ENCODE data around the gene MFAP3.

The MFAP3 gene

DNA sequence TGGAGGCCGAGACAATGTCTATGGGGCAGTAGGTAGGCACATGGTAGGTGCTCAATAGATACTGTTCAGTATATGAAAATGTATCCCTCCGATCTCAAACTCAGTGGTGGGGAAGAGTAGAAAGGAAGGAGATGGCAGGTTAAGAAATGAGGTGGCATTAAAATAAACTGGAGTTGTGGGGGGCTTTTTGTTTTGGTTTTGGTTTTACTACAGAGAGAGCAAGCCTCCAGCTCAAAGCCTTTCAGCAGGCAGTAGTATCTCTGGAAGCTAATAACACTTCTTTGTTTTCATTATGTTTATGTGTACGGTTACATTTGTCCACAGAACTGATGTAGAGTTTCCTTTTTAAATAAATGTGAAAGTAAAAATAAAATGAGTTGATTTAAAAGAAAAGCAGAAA, 8.6 kb downstream of the MFAP3 start:
- Histone ChIP-seq H3K36me3 (ENCODE audit: insufficient read depth) (no peaks in the 10 kb centered on the region), H3K4me1 (ENCODE audit: low read depth, poor library complexity, severe bottlenecking) (no peaks in the 10 kb centered on the region), H2AFZ (ENCODE audit: low read depth) (no peak overlapping the region), H3K79me2 (ENCODE audit: insufficient read depth, low read depth) (no peaks in the 10 kb centered on the region), H3K9ac (no peak overlapping the region), H4K20me1 (ENCODE audit: insufficient read depth) (no peaks in the 10 kb centered on the region), H3K27ac (no peak overlapping the region), H3K4me3 (IDR thresholded peaks at IDR 0.05; ENCODE audit: insufficient read depth, low read depth, low read length) (no peak overlapping the region), H3K4me2 (no peak overlapping the region), H3K27me3 (ENCODE audit: insufficient read depth, low read depth) (no peaks in the 10 kb centered on the region)
- TF ChIP-seq, protein P1, sequence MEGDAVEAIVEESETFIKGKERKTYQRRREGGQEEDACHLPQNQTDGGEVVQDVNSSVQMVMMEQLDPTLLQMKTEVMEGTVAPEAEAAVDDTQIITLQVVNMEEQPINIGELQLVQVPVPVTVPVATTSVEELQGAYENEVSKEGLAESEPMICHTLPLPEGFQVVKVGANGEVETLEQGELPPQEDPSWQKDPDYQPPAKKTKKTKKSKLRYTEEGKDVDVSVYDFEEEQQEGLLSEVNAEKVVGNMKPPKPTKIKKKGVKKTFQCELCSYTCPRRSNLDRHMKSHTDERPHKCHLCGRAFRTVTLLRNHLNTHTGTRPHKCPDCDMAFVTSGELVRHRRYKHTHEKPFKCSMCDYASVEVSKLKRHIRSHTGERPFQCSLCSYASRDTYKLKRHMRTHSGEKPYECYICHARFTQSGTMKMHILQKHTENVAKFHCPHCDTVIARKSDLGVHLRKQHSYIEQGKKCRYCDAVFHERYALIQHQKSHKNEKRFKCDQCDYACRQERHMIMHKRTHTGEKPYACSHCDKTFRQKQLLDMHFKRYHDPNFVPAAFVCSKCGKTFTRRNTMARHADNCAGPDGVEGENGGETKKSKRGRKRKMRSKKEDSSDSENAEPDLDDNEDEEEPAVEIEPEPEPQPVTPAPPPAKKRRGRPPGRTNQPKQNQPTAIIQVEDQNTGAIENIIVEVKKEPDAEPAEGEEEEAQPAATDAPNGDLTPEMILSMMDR (conservative IDR thresholded peaks at IDR 0.05; ENCODE audit: low read depth, low read length), result no peak

DNA sequence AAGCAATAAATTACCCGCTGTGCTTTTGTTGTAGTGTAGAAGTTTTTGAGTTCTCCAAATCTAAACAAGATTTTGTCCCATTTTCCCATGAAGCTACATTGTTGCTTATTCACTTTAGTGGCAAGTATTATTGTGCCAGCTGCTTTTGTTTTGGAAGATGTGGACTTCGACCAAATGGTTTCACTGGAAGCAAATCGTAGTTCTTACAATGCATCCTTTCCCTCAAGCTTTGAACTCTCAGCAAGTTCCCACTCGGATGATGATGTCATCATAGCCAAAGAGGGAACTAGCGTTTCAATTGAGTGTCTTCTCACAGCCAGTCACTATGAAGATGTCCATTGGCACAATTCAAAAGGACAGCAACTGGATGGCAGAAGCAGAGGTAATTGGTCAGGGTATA, 10.9 kb downstream of the MFAP3 start:
- TF ChIP-seq, protein P1 (conservative IDR thresholded peaks at IDR 0.05; ENCODE audit: low read depth, low read length), result no peak
- Histone ChIP-seq H4K20me1 (ENCODE audit: insufficient read depth) (no peaks in the 10 kb centered on the region), H3K27me3 (ENCODE audit: insufficient read depth, low read depth) (no peaks in the 10 kb centered on the region), H3K4me2 (no peak overlapping the region), H3K4me3 (IDR thresholded peaks at IDR 0.05; ENCODE audit: insufficient read depth, low read depth, low read length) (no peak overlapping the region), H3K9ac (no peak overlapping the region), H3K36me3 (ENCODE audit: insufficient read depth) (no peaks in the 10 kb centered on the region), H3K4me1 (ENCODE audit: low read depth, poor library complexity, severe bottlenecking) (no peaks in the 10 kb centered on the region), H2AFZ (ENCODE audit: low read depth) (no peak overlapping the region), H3K27ac (no peak overlapping the region), H3K79me2 (ENCODE audit: insufficient read depth, low read depth) (no peaks in the 10 kb centered on the region)

- peaks cover 20% of the 10 kb centered on the region for H3K4me1 ChIP-seq (ENCODE audit: low read depth, poor library complexity, severe bottlenecking)
Measured at GRCh38 chr5:154053468-154053867, 14.7 kb downstream of the MFAP3 start.

GRCh38 chr5:154055201-154055600, 16.4 kb downstream of the MFAP3 start:
- H3K4me3 ChIP-seq (IDR thresholded peaks at IDR 0.05; ENCODE audit: insufficient read depth, low read depth, low read length), result no peak overlapping the region
- H3K79me2 ChIP-seq (ENCODE audit: insufficient read depth, low read depth), result no peaks in the 10 kb centered on the region
- peaks cover 37% of the 10 kb centered on the region for H3K4me1 ChIP-seq (ENCODE audit: low read depth, poor library complexity, severe bottlenecking)
- H3K9ac ChIP-seq, result no peak overlapping the region
- H3K36me3 ChIP-seq (ENCODE audit: insufficient read depth), result no peaks in the 10 kb centered on the region
- no peaks in the 10 kb centered on the region for H4K20me1 ChIP-seq (ENCODE audit: insufficient read depth)
- H3K4me2 ChIP-seq, result no peak overlapping the region
- H3K27ac ChIP-seq, result no peak overlapping the region
- no peaks in the 10 kb centered on the region for H3K27me3 ChIP-seq (ENCODE audit: insufficient read depth, low read depth)
- TF ChIP-seq, protein P1 (conservative IDR thresholded peaks at IDR 0.05; ENCODE audit: low read depth, low read length), result no peak
- H2AFZ ChIP-seq (ENCODE audit: low read depth), result no peak overlapping the region

More at GRCh38 chr5:154053468-154053867, 14.7 kb downstream of the MFAP3 start:
- Histone ChIP-seq H3K9ac (no peak overlapping the region), H3K27ac (no peak overlapping the region), H3K4me3 (IDR thresholded peaks at IDR 0.05; ENCODE audit: insufficient read depth, low read depth, low read length) (no peak overlapping the region), H2AFZ (ENCODE audit: low read depth) (no peak overlapping the region), H3K36me3 (ENCODE audit: insufficient read depth) (no peaks in the 10 kb centered on the region), H4K20me1 (ENCODE audit: insufficient read depth) (no peaks in the 10 kb centered on the region), H3K4me2 (no peak overlapping the region), H3K27me3 (ENCODE audit: insufficient read depth, low read depth) (no peaks in the 10 kb centered on the region), H3K79me2 (ENCODE audit: insufficient read depth, low read depth) (no peaks in the 10 kb centered on the region)
- TF ChIP-seq, protein P1 (conservative IDR thresholded peaks at IDR 0.05; ENCODE audit: low read depth, low read length), result no peak
